ENCODE data around the gene PEAK3.

Gene PEAK3

GRCh38 chr19:2269244-2270156 lies 12.5 kb downstream of the PEAK3 start:
- peak; percentile 82 to 85 for ATAC-seq

GRCh38 chr19:2268861-2269243 lies 13.1 kb downstream of the PEAK3 start:
- ATAC-seq: no peak

GRCh38 chr19:2268480-2268830 lies 13.5 kb downstream of the PEAK3 start:
- no peak for ATAC-seq

GRCh38 chr19:2266183-2266993 lies 15.6 kb downstream of the PEAK3 start:
- ATAC-seq: no peak

- no peak for ATAC-seq
These were observed 20.4 kb downstream of the PEAK3 start for GRCh38 chr19:2261438-2262172.

- peak in 1 of 2 donors; percentile 18 for ATAC-seq
These were observed 21.6 kb downstream of the PEAK3 start for GRCh38 chr19:2260341-2260805.

- ATAC-seq: no peak
These were observed 22.6 kb downstream of the PEAK3 start for GRCh38 chr19:2259336-2259735.

- no peak for ATAC-seq
These were observed 25.8 kb downstream of the PEAK3 start, which contains the start of gene JSRP1 for GRCh38 chr19:2255982-2256685. TSS of gene JSRP1 (minus strand) at chr19:2256417. CDS start at chr19:2255314, 1,103 bp downstream.

GRCh38 chr19:2255112-2255845 lies 26.7 kb downstream of the PEAK3 start:
- ATAC-seq: no peak

- no peak for ATAC-seq
These were observed 27.7 kb downstream of the PEAK3 start for GRCh38 chr19:2254064-2254872.

- ATAC-seq: peak; percentile 32 to 39
These were observed 28.6 kb downstream of the PEAK3 start for GRCh38 chr19:2253106-2254063.

- peak; percentile 1 to 3 for ATAC-seq
These were observed 29.2 kb downstream of the PEAK3 start for GRCh38 chr19:2252797-2253105.

GRCh38 chr19:2252055-2252796 lies 29.7 kb downstream of the PEAK3 start:
- no peak for ATAC-seq

GRCh38 chr19:2251106-2252054 lies 30.6 kb downstream of the PEAK3 start:
- ATAC-seq: peak; percentile 19 to 25

GRCh38 chr19:2250766-2251105 lies 31.2 kb downstream of the PEAK3 start:
- no peak for ATAC-seq

GRCh38 chr19:2249880-2250765 lies 31.9 kb downstream of the PEAK3 start:
- ATAC-seq: no peak

Data from activated CD4-positive, CD25-positive, alpha-beta regulatory T cell treated with anti-CD3 and anti-CD28 coated beads, Interleukin-2, amount 50 U/mL, for 24 hours (primary cell).